ENCODE results near the gene MYO16. TPM values are rescaled to one million over a fixed set of nuclear protein-coding genes. Genes with fewer than 3 reads are reported as not detected.

The MYO16 gene
- under 1 TPM in 2 of 4 donors, not detected in 2; under 0.01 to 0.21 TPM for total RNA-seq

- H3K9me3 ChIP-seq = peaks cover 0 to 8% (median 0%) of the 10 kb centered on the region in 4 donors
- no peak for TF ChIP-seq CTCF (IDR thresholded peaks at IDR 0.05)
- no peak for TF ChIP-seq POLR2A (IDR thresholded peaks at IDR 0.05)
- TF ChIP-seq EP300 (IDR thresholded peaks at IDR 0.05) = no peak
- 26 to 30% methylated on average over 9 to 11 of the region's 11 CpGs for WGBS, 2 donors
- no peaks in the 10 kb centered on the region for H3K4me1 ChIP-seq
- no peaks in the 10 kb centered on the region for H3K36me3 ChIP-seq
- H3K4me3 ChIP-seq = no peak within 1 kb of the TSS
- no peak for DNase-seq (ENCODE audit: low spot score in 2 of 2)
- H3K27ac ChIP-seq = no peak within 1 kb of the TSS
- H3K27me3 ChIP-seq = no peaks in the 10 kb centered on the region
Measured at GRCh38 chr13:108629181-108629752, at the start of gene MYO16. TSS of gene MYO16 (plus strand) at chr13:108629611. CDS start at chr13:108629845, 234 bp downstream.

- H3K4me1 ChIP-seq = no peaks in the 10 kb centered on the region
- 89 to 93% methylated on average over 3 of the region's 3 CpGs for WGBS, 2 donors
- DNase-seq (ENCODE audit: low spot score in 2 of 2) = no peak
- no peak overlapping the region for H3K4me3 ChIP-seq
- H3K36me3 ChIP-seq = no peaks in the 10 kb centered on the region
- no peak for TF ChIP-seq POLR2A (IDR thresholded peaks at IDR 0.05)
- TF ChIP-seq CTCF (IDR thresholded peaks at IDR 0.05) = no peak
- TF ChIP-seq EP300 (IDR thresholded peaks at IDR 0.05) = no peak
- no peaks in the 10 kb centered on the region for H3K27me3 ChIP-seq
- H3K9me3 ChIP-seq = peaks cover 0 to 9% (median 0%) of the 10 kb centered on the region in 4 donors
- no peak overlapping the region for H3K27ac ChIP-seq
Measured at GRCh38 chr13:108586826-108587225, 42.6 kb upstream of the MYO16 start.

- WGBS, 2 donors = 80 to 87% methylated on average over 3 of the region's 3 CpGs
- DNase-seq (ENCODE audit: low spot score in 2 of 2) = no peak
- Histone ChIP-seq H3K4me3 (no peak overlapping the region), H3K9me3 (peaks cover 0 to 9% (median 0%) of the 10 kb centered on the region in 4 donors), H3K27ac (no peak overlapping the region), H3K27me3 (no peaks in the 10 kb centered on the region), H3K4me1 (no peaks in the 10 kb centered on the region), H3K36me3 (no peaks in the 10 kb centered on the region)
- no peak for TF ChIP-seq CTCF (IDR thresholded peaks at IDR 0.05)
Measured at GRCh38 chr13:108588516-108588915, 40.9 kb upstream of the MYO16 start.

- Histone ChIP-seq H3K27ac (no peak overlapping the region), H3K9me3 (no peaks in the 10 kb centered on the region), H3K36me3 (no peaks in the 10 kb centered on the region), H3K4me3 (no peak overlapping the region), H3K27me3 (no peaks in the 10 kb centered on the region), H3K4me1 (no peaks in the 10 kb centered on the region)
- no peak for DNase-seq (ENCODE audit: low spot score in 2 of 2)
- TF ChIP-seq POLR2A (IDR thresholded peaks at IDR 0.05) = no peak
- TF ChIP-seq CTCF (IDR thresholded peaks at IDR 0.05) = no peak
- TF ChIP-seq EP300 (IDR thresholded peaks at IDR 0.05) = no peak
- 24 to 25% methylated on average over 3 of the region's 3 CpGs for WGBS, 2 donors
Measured at GRCh38 chr13:108594153-108594552, 35.3 kb upstream of the MYO16 start.

GRCh38 chr13:108595436-108596274 lies 33.8 kb upstream of the MYO16 start:
- no peak for TF ChIP-seq CTCF (IDR thresholded peaks at IDR 0.05)
- no peak for TF ChIP-seq POLR2A (IDR thresholded peaks at IDR 0.05)
- TF ChIP-seq EP300 (IDR thresholded peaks at IDR 0.05) = no peak
- 51 to 54% methylated on average over 13 of the region's 13 CpGs for WGBS, 2 donors
- Histone ChIP-seq H3K9me3 (no peaks in the 10 kb centered on the region), H3K36me3 (no peaks in the 10 kb centered on the region), H3K4me3 (no peak overlapping the region), H3K4me1 (no peaks in the 10 kb centered on the region), H3K27ac (no peak overlapping the region), H3K27me3 (no peaks in the 10 kb centered on the region)
- no peak for DNase-seq (ENCODE audit: low spot score in 2 of 2)

Measured in tibial nerve (tissue), 4 donors.